Thyroid gland (tissue), 4 donors: ENCODE data around the gene CDKL5. TPM values are rescaled to one million over a fixed set of nuclear protein-coding genes. Genes with fewer than 3 reads are reported as not detected.

Experiments
- DNase-seq, 2 donors: peaks; one replicate each; pipeline ENCODE4 v3.0.0-alpha.2; 2019
- H3K27ac ChIP-seq, 3 donors: fragments of 200-600 bp; sonication (generic); 1 replicate in 2 of 3; 2 replicates in 1 of 3; pipeline ENCODE4 v1.5.1; 2016 to 2019; ENCODE audit warnings: mild to moderate bottlenecking in 1 of 3, moderate library complexity in 1 of 3
- H3K27me3 ChIP-seq: fragments of 200-600 bp; sonication (generic); one replicate; pipeline ENCODE4 v1.5.1; 2019
- H3K36me3 ChIP-seq, 2 donors: fragments of 200-600 bp; sonication (generic); one replicate each; pipeline ENCODE4 v1.5.1; 2016 to 2019
- H3K4me1 ChIP-seq, 2 donors: fragments of 200-600 bp; sonication (generic); one replicate each; pipeline ENCODE4 v1.5.1; 2017 to 2019
- H3K4me3 ChIP-seq, 3 donors: fragments of 200-600 bp; sonication (generic); replicated peaks in 1 of 3; 1 replicate in 2 of 3; 2 replicates in 1 of 3; pipeline ENCODE4 v1.5.1; 2016; ENCODE audit warnings: mild to moderate bottlenecking in 1 of 3
- H3K9me3 ChIP-seq: fragments of 200-600 bp; sonication (generic); one replicate; pipeline ENCODE4 v1.5.1; 2017
- CTCF ChIP-seq, 6 experiments: fragments of 200-600 bp in 3 of 6; fragments of 450-650 bp in 3 of 6; sonication (generic) in 3 of 6; IDR thresholded peaks; one replicate each; pipeline ENCODE4 v1.5.1; 2016 to 2019; ENCODE audit warnings: antibody characterized with exemption in 6 of 6, mild to moderate bottlenecking in 2 of 6, inconsistent platforms in 1 of 6, moderate library complexity in 1 of 6
- POLR2A ChIP-seq, 2 donors: fragments of 450-650 bp; IDR thresholded peaks; one replicate each; pipeline ENCODE4 v1.6.1; 2017; ENCODE audit warnings: antibody characterized with exemption in 2 of 2, mild to moderate bottlenecking in 2 of 2, moderate library complexity in 1 of 2
- WGBS, 2 donors: methylation state at CpG; one replicate each; pipeline ENCODE4 v1.1.5; 2017; 5-methylcytosine and 5-hydroxymethylcytosine counted together
- intact Hi-C: fragments of 100-400 bp; cut with DNase I; formaldehyde crosslinking; loops from one replicate; pipeline ENCODE4 v1.15.1; 2023
- small RNA-seq: library from RNA; depleted of rRNA; stranded (forward); fragments of <200 nt; gene quantifications from one replicate; pipeline ENCODE3, GENCODE V24; 2016
- total RNA-seq, 4 donors: library from RNA; depleted of rRNA; stranded (reverse); fragments of >200 nt; gene quantifications; one replicate each; pipeline ENCODE4 v1.2.3, GENCODE V29; 2016

Gene CDKL5
- total RNA-seq, 4 donors from 2014 or later = 8.4 to 14.8 (median 10.0) TPM

- no peak overlapping the region for H3K27ac ChIP-seq
- no peaks in the 10 kb centered on the region for H3K9me3 ChIP-seq
- H3K36me3 ChIP-seq = no peaks in the 10 kb centered on the region
- intact Hi-C loops = no loop called here
- no peaks in the 10 kb centered on the region for H3K4me1 ChIP-seq
- WGBS, 2 donors = 90% methylated on average over 2 of the region's 3 CpGs; no CpG with 5 or more reads in 1 of the 2 donors
- TF ChIP-seq POLR2A (IDR thresholded peaks at IDR 0.05) = no peak
- TF ChIP-seq CTCF (IDR thresholded peaks at IDR 0.05) = no peak
- DNase-seq = no peak
- no peaks in the 10 kb centered on the region for H3K27me3 ChIP-seq
- no peak overlapping the region for H3K4me3 ChIP-seq
Observed at GRCh38 chrX:18696653-18697052, 271.2 kb downstream of the CDKL5 start.

- H3K4me1 ChIP-seq = no peaks in the 10 kb centered on the region
- intact Hi-C loops = no loop called here
- H3K27me3 ChIP-seq = no peaks in the 10 kb centered on the region
- TF ChIP-seq POLR2A (IDR thresholded peaks at IDR 0.05) = no peak
- TF ChIP-seq CTCF (IDR thresholded peaks at IDR 0.05) = no peak
- no peak overlapping the region for H3K4me3 ChIP-seq
- no peaks in the 10 kb centered on the region for H3K36me3 ChIP-seq
- DNase-seq = no peak
- H3K9me3 ChIP-seq = no peaks in the 10 kb centered on the region
- H3K27ac ChIP-seq = no peak overlapping the region
- WGBS, 2 donors = 91 to 93% methylated on average over 10 to 12 of the region's 12 CpGs
Observed at GRCh38 chrX:18698737-18699650, 273.6 kb downstream of the CDKL5 start.

GRCh38 chrX:18701621-18702361, 276.4 kb downstream of the CDKL5 start:
- WGBS, 2 donors = 77 to 86% methylated on average over 2 to 5 of the region's 5 CpGs
- Histone ChIP-seq H3K4me3 (no peak overlapping the region), H3K27ac (no peak overlapping the region), H3K9me3 (no peaks in the 10 kb centered on the region), H3K36me3 (no peaks in the 10 kb centered on the region), H3K4me1 (no peaks in the 10 kb centered on the region), H3K27me3 (no peaks in the 10 kb centered on the region)
- intact Hi-C loops = no loop called here
- peak; percentile 34 to 37 for DNase-seq
- TF ChIP-seq POLR2A (IDR thresholded peaks at IDR 0.05) = no peak
- no peak for TF ChIP-seq CTCF (IDR thresholded peaks at IDR 0.05)

- no peak for DNase-seq
- TF ChIP-seq CTCF (IDR thresholded peaks at IDR 0.05) (no peak), POLR2A (IDR thresholded peaks at IDR 0.05) (no peak)
- Histone ChIP-seq H3K36me3 (no peaks in the 10 kb centered on the region), H3K4me1 (no peaks in the 10 kb centered on the region), H3K27ac (no peak overlapping the region), H3K27me3 (no peaks in the 10 kb centered on the region), H3K9me3 (no peaks in the 10 kb centered on the region), H3K4me3 (no peak overlapping the region)
- intact Hi-C loops = no loop called here
- 54 to 67% methylated on average over 12 of the region's 12 CpGs for WGBS, 2 donors
Observed at GRCh38 chrX:18702362-18703195, 277.2 kb downstream of the CDKL5 start.

Small RNA genes within 50 kb of the gene (small RNA-seq; reads per million reads assigned to genes)
- gene RF00019 = not detected

Other genes with a start within 250 kb of the CDKL5 start
- under 1 TPM in 1 of 4 donors, not detected in 3; 0.13 TPM for gene BEND2, start 204.7 kb upstream of the CDKL5 start, total RNA-seq
- 1 to 10 TPM; 2.1 to 3.8 (median 3.0) TPM for gene SCML2, start 70.9 kb upstream of the CDKL5 start, total RNA-seq
- under 1 TPM in 1 of 4 donors, not detected in 3; 0.67 TPM for gene RS1, start 246.5 kb downstream of the CDKL5 start, total RNA-seq